GM12891 (cell line): ENCODE data around the gene EHMT1.
"Not testable (repeated sequence)": the region's sequence is repeated elsewhere in the genome, so short reads cannot be mapped to it uniquely, and the experiment has no call there.

Experiments used
- DNase-seq: peaks from one replicate; pipeline ENCODE4 v3.0.0; 2011; ENCODE audit warnings: low spot score; ENCODE audit not compliant: insufficient read length
- FAIRE-seq: peaks from 2 replicates; lab custom pipeline; 2011; peaks lifted over from hg19 to GRCh38; lab: Jason Lieb, UNC
- PAX5 ChIP-seq: IDR thresholded peaks from 2 replicates; pipeline ENCODE4 v1.6.1; 2011; ENCODE audit warnings: low read length, moderate library complexity, mild to moderate bottlenecking; ENCODE audit not compliant: insufficient read depth, severe bottlenecking
- POLR2A ChIP-seq: IDR thresholded peaks from 2 replicates; pipeline ENCODE4 v1.6.1; 2011; ENCODE audit warnings: low read depth, low read length, control low read depth
- POLR2AphosphoS5 ChIP-seq: IDR thresholded peaks from 2 replicates; pipeline ENCODE4 v1.6.1; 2011; ENCODE audit warnings: low read depth, low read length, control low read depth
- POU2F2 ChIP-seq: IDR thresholded peaks from 2 replicates; pipeline ENCODE4 v1.6.1; 2011; ENCODE audit warnings: low read depth, mild to moderate bottlenecking, control low read depth, low read length, moderate library complexity
- SPI1 ChIP-seq: IDR thresholded peaks from 2 replicates; pipeline ENCODE4 v1.6.1; 2011; ENCODE audit warnings: low read depth, low read length, control low read depth
- TAF1 ChIP-seq: IDR thresholded peaks from 2 replicates; pipeline ENCODE4 v1.6.1; 2011; ENCODE audit warnings: low read depth, low read length, control low read depth

EHMT1 gene

GRCh38 chr9:137734181-137734580 is 115.4 kb downstream of the EHMT1 start:
- no peak for FAIRE-seq
- DNase-seq, result no peak
- TF ChIP-seq POU2F2, result no peak
- no peak for TF ChIP-seq PAX5
- TF ChIP-seq TAF1, result no peak
- no peak for TF ChIP-seq SPI1
- TF ChIP-seq POLR2AphosphoS5, result no peak
- TF ChIP-seq POLR2A, result no peak

- TF ChIP-seq POU2F2 (peak; percentile 81), SPI1 (peak; percentile 85)
- peak; percentile 100 for FAIRE-seq
- DNase-seq, result not testable (repeated sequence)
Measured at GRCh38 chr9:137738182-137738696, 119.4 kb downstream of the EHMT1 start.

- TF ChIP-seq TAF1 (no peak), POLR2A (no peak), PAX5 (no peak), POLR2AphosphoS5 (no peak), POU2F2 (no peak), SPI1 (no peak)
- no peak for FAIRE-seq
- DNase-seq, result no peak
Measured at GRCh38 chr9:137738703-137739102, 119.9 kb downstream of the EHMT1 start.

GRCh38 chr9:137739371-137740309 is 120.8 kb downstream of the EHMT1 start:
- DNase-seq, result no peak
- TF ChIP-seq POLR2AphosphoS5, result no peak
- TF ChIP-seq SPI1, result no peak
- no peak for TF ChIP-seq PAX5
- TF ChIP-seq TAF1, result no peak
- TF ChIP-seq POLR2A, result no peak
- TF ChIP-seq POU2F2, result no peak
- no peak for FAIRE-seq

- DNase-seq (no peak), FAIRE-seq (no peak)
- TF ChIP-seq POLR2A (no peak), TAF1 (no peak), POLR2AphosphoS5 (no peak), PAX5 (no peak), SPI1 (no peak), POU2F2 (no peak)
Measured at GRCh38 chr9:137740312-137740711, 121.5 kb downstream of the EHMT1 start.

- DNase-seq, result no peak
- no peak for TF ChIP-seq POU2F2
- TF ChIP-seq POLR2AphosphoS5, result no peak
- TF ChIP-seq TAF1, result no peak
- TF ChIP-seq POLR2A, result no peak
- TF ChIP-seq SPI1, result no peak
- TF ChIP-seq PAX5, result no peak
- FAIRE-seq, result no peak
Measured at GRCh38 chr9:137741330-137741729, 122.5 kb downstream of the EHMT1 start.

- TF ChIP-seq POU2F2 (no peak), TAF1 (no peak), SPI1 (no peak), POLR2A (no peak), PAX5 (no peak), POLR2AphosphoS5 (no peak)
- DNase-seq (no peak), FAIRE-seq (no peak)
Measured at GRCh38 chr9:137742698-137743097, 123.9 kb downstream of the EHMT1 start.

- FAIRE-seq, result no peak
- TF ChIP-seq POLR2AphosphoS5 (no peak), TAF1 (no peak), POU2F2 (no peak), POLR2A (no peak), PAX5 (no peak), SPI1 (no peak)
- DNase-seq, result no peak
Measured at GRCh38 chr9:137743695-137744094, 124.9 kb downstream of the EHMT1 start.

- TF ChIP-seq PAX5 (no peak), TAF1 (no peak), SPI1 (0 out of 2 replicates have a peak, but pooled peaks have one; percentile 19), POLR2A (no peak), POLR2AphosphoS5 (no peak), POU2F2 (peak; percentile 93)
- DNase-seq (no peak), FAIRE-seq (peak; percentile 94)
Measured at GRCh38 chr9:137744632-137745183, 125.9 kb downstream of the EHMT1 start.

- peak; percentile 68 for TF ChIP-seq POU2F2
- TF ChIP-seq POLR2A, result peak; percentile 70
- TF ChIP-seq TAF1, result peak; percentile 47; the same call in 1 of the 2 replicates
- 0 out of 2 replicates have a peak, but pooled peaks have one; percentile 11 for TF ChIP-seq SPI1
- peak; percentile 58 for TF ChIP-seq PAX5
- peak; percentile 57; the same call in 1 of the 2 replicates for TF ChIP-seq POLR2AphosphoS5
- DNase-seq (peak; percentile 51), FAIRE-seq (peak; percentile 91)
Measured at GRCh38 chr9:137745541-137745991, 126.8 kb downstream of the EHMT1 start.
